GM19035 (cell line): Measurements from ENCODE around the gene LRP1B.

Experiments
- ATAC-seq: cut with Tn5 transposase; IDR thresholded peaks from one replicate; pipeline ENCODE4 v1.9.1; 2021; ENCODE audit not compliant: unreplicated experiment

LRP1B gene

DNA sequence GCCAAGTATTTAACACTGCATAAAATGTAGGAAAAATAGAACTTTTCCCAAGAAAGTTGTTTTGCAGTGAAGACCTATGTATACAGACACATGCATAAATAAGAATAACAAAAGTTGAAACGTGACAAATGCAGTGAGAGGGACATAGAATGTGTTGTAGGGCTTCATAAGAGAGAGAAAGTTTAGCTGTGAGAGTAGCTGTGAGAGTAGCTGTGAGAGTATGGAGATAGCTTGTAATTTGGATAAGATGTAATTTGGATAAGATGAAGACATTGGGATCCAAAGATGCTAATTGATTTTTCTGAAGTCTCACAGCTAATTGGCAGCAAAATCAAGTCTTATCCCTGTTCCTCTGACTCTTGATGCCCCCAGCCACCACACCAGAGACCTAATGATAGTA, 170.9 kb downstream of the LRP1B start:
- ATAC-seq, result no peak

DNA sequence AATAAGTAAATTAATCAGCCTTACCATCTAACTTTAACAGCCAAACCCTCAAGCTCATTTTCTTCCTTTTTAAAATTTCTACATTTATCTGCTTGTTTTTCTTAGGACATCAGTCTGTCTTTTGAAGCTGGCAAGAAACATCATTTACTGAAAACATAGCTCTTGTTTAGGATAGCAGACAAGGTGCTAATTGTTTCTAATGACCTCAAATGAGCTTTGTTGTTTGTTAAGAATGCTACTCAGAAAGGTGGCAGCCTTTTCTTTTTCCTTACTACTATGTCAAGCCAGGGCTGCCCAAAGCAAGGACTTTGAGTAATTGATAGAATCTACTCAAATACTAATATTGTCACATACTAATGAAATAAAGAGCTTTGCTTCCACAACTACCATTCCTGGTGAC, 171.8 kb downstream of the LRP1B start:
- no peak for ATAC-seq

DNA sequence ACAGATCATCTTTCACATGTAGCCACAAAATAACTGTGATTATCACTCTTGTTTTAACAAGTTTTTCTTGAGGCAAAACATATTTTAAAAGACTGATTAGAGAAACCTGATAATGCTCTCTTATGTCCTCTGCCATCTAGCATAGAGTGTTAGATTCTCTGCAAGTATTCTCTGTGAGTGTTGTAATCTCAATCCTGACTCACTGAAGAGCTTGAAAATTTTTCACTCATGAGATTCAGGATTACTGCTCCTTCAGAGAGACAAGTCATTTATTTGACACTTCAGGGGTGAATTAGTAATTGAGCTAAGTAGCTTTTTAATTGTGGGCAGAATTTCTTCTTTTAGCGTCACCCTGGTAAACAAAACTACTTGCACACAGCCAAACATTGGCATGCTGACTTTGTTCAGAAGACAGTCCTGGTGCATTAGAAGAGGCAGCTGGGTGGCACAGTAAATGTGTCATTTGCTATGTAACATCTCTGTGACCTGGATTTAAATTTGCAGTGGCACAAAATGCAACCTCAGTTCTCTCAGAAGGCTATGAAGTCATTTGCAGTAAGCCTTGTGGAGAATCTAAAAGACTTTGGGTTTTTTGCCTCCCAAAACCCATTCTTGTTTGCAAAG, 172.9 kb downstream of the LRP1B start:
- no peak for ATAC-seq

DNA sequence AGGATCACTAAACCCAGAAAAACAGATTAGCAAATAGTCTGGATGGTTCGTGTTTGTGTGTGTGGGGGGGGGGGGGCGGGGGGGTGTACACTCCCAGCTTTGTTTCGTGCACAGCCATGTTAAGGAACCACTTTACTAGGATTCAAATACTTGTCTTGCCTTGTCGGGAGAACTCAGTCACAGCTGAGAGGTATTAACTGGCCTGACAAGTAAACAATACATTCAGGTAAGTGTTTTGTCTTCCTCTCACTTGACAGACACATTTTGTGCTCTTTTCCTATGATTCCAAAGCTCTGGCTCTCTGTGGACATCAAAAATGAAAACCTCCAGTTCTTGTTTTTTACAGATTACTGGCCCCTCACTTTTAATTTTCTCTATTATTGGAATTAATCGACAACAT, 173.5 kb downstream of the LRP1B start:
- ATAC-seq, result no peak

DNA sequence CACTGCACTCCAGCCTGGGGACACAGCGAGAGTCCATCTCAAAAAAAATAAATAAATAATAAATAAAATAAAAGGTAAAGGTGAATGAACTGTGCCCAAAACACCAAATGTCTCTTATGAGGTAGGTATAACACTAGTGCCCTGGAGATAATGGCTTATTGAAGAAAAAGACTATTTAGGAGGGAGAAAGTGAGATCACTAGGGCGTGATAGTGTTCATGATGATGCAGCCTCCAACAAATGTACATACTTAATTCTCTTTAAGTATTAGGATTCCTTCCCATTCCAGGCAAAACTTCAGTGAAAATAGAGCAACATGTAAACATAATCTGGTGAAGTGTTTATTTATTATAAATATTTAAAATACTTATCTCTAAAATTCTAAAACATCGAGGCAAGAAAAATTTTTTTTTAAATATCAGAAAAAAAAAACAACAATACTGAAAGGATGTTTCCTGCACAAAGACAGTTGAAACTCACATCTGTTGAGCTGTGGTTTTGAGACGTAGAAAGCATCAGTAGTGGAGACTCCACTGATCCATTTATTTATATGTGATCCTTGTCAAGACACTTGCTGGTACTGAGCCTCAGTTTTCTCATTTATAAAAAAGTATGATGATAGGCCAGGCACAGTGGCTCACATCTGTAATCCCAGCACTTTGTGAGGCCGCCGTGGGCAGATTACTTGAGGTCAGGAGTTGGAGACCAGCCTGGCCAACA, 183.3 kb downstream of the LRP1B start:
- no peak for ATAC-seq

DNA sequence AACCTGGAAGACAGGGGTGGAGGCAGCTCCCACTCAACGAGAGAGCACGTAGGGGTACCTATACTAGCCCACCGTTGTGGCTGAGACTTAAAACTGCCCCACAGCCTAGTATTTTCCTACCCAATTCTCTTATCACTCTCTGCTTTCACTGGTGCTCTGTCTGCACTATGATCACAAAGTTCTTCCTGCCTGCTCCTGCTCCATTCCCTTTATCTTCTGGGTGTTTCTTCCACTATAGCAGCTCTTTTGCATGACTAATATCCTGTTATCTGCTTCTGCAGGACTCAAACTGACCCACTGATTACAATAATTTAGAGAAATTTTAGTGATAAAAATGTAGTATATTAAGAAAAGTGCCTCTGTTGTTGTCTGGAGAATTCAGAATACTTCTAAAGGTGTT, 184.8 kb downstream of the LRP1B start:
- ATAC-seq, result no peak

DNA sequence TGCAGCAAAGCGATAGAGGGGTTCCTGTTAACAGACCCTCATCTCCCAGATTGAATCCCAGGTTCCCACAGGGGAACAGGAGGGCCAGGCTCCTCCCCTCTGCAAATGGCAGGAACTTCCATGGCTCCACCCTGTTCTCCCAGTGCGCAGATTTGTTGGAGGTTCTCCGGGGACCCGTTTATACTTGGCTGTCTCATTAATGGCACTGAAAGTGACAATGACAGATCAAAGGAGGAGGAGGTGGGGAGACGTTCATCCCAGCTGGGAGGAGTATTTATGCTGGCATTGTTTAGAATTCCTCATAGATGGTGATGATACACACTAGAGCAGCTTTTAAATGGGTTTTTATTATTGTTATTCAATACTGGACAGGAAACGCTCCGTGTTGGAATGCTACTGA, 186.9 kb downstream of the LRP1B start:
- no peak for ATAC-seq

DNA sequence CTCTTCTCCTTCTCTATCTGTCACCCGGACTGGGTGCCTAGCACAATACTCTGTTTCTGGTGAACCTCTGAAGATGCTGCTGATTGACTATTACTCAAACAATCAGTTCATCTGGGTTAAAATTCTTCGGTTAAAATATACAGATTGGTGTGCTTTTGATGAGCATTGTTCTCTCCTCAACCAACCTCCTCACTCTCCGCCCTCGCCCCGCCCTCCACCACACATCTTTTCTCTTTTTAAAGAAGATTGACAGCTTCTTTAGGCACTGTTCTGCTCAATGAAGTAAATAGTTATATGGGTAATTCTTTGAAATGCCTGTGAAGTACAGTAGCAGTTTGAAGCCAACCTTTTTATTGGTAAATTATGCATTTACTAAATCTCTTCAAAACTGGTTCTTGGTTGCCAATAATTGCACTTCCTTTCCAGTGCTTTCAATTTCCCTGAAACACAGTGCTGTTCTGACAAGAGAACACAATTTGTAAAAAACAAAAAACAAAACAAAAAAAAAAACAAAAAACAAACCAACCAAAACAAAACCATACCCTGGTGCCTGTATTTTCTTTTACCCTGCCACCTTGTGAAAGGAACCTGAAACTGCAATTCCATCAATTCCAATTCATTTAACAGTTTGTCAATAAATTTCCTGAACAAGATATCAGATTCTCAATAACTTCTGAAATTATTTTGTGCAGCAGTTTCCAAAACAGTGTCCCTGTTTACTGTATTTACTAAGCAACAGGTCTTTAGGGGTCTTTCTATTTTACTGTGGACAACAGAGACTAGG, 188.6 kb downstream of the LRP1B start:
- no peak for ATAC-seq

DNA sequence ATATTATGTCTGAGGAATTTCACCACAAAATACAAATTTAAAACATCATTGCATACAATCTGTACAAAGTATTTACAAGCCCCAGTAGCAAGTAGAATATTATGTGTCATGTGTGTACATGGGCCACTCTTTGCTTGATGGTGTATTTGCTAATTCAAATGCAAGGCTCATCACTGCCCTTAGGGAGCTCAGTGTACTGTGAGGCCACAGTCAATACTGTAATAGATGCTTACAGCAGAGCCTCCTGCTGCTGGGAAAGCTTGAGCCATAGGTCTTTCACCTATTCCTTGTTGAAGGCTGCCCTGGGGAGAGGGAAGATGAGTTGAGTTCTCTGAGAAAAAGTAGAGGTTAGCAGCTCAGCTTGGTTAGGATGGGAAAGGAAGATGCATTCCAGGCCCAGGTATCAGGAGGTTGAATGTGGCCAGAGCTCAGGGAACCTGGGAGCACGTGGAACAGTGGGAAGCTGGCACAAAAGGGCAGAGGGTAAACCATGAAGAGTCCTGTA, 189.6 kb downstream of the LRP1B start:
- ATAC-seq, result no peak

DNA sequence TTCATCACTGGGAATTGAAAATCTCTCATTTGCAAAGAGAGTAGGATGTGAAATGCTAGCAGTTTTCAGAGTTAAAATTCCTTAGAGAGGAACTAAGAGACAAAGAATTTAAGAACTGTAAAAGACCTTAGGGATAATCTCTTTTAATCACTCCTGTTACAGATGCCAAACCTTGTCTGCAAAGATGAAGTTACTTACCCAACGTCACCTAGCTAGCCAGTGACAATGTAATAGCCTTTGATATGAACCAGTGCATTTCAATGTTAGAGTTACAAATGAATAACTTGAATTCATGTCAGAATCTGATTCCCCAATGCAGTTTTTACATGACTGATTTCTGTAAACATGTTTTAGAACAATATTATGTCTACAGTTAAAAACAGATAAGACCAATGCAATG, 190.1 kb downstream of the LRP1B start:
- no peak for ATAC-seq

DNA sequence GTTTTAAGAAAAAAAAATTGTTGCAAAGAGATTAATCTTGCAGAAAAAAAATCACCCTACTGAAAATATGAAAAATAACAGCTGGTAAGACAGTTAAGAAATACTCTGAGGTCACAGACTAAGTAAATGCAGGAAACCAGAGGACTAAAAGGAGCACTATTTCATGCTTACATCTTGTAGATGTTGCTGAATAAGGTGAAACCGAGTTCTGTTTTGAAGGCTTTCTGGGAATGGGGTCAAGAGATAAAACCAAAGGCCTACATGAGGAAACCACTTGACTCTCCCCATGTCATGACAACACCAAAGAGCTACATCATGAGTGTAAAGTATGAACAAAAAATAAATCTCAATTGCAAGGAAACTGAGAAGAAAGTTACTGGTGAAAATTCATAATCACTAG, 197.6 kb downstream of the LRP1B start:
- no peak for ATAC-seq

DNA sequence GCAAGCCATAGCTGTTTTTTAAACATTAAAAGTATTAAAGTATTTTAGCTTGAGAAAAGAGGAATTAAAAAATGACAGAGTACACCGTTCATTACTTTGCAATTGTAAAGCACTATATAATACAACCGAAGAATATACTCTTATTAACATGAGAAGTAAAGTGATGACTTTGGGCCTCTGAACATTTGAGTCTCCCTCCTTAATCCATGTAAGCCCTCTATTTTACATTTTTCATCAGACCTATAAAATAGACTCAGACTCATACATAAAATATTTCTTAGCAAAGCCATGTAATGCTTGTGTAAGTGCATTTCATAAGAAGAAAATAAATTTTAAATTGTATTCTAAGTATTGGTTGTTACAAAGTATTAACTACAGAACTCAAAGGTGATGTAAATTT, 198.6 kb downstream of the LRP1B start:
- no peak for ATAC-seq

DNA sequence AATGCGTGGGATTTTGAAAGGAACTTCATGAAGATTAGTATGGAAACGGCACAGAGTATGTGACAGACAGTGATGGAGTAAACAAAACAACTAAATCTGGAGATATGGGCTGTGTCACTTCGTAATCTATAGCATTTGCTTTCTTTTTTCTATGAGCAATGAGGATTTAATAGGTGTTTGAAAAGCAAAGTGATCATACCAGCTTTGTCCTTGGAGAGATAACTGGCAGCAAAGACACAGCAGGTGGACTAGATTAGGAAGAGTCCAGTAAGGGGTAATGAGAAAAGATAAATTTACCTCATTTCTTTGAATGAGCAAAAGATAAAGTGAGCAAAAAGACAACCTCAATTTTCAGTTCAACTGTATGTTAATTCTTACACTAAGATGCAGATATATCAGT, 199.0 kb downstream of the LRP1B start:
- no peak for ATAC-seq

DNA sequence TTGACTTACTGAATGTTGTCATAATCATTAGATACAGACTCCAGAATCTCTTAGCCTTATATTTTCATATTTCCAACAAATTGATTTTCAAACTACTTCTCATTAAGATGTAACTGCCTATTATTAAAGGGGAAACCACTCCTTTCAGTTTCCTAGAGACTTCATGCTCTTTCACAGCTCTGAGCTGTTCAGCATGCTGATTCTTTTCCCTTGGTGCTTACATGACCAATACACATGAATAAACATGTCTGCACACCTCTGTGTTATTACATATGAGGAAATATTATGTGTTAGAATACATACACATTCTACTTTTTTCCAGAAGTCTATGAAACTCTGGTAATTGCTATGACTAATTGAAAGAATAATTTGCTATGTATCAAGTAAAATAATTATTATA, 200.0 kb downstream of the LRP1B start:
- ATAC-seq, result no peak

DNA sequence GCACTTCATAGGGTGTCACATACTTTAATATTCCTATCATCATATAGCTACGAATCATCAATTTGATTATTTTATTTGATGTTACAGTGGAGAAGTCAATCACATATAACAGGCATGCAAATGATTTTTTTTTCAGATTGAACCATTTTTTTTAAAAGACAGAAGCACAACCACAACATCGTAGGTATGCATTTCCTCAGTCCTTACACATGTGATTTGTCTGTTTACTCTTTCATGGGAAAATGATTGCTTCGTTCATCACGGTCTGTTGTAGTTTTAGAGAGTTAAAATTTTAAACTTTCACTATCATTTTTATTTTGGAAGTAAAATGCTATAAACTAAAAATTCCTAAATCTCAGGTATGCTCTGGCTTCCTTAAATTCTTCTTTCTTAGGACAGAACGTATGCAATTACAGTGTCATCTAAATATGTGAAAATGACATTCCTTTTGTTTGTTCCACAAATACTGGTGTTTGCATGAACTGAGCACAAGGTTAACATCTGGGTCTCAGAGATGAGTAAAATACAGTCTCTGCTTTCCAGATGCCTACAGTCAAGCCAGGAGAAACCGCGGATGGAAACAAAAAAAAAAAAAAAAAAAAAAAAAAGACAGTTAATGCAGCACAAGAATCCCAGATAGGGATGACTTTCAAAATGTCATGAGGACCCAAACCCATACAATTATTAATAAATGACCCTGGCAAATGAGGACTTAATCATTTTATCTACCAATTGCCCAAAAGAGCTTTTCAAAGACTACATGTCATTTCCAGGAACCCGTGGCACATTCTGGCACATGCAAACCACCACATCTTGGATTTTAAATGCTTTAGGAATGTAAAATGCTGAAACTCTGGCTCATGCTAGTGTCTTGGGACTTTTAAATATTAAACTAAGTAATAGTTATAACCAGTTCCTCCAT, 201.2 kb downstream of the LRP1B start:
- ATAC-seq, result no peak

DNA sequence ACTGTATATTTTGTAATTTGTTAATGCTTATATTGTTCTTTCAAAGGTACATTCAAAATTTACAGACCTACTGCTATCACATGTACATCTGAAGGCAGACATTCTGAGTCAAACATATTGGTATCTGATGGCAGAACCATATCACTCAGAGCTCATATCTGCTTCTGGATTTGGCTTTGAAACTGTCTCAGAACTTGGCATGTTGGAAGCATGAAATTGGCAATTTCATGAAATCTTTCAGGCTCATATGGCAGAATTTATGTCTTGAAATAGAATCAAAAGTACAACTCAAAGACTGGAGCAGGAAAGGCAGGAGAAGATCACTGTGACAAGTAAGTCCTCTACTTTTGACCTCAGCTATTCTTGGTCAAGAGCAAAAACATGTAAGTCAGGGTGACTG, 202.3 kb downstream of the LRP1B start:
- ATAC-seq, result no peak

DNA sequence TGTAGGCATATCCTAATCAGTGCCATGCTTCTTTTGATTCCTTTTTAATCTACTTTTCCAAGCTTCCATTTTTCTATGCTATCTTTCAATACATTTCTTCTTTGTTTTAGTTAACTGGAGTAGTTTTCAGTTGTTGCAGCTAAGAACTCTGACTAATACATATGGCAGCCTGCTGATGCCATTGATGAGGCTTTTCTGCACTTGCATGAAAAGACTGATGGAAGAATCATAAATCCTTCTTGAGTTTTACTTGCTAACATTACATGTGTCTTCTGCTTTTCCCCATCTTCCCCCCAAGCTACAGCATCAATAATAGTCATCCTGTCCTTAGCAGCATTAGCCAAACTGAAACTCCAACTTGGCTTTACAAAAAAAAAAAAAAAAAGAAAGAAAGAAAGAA, 203.3 kb downstream of the LRP1B start:
- no peak for ATAC-seq

DNA sequence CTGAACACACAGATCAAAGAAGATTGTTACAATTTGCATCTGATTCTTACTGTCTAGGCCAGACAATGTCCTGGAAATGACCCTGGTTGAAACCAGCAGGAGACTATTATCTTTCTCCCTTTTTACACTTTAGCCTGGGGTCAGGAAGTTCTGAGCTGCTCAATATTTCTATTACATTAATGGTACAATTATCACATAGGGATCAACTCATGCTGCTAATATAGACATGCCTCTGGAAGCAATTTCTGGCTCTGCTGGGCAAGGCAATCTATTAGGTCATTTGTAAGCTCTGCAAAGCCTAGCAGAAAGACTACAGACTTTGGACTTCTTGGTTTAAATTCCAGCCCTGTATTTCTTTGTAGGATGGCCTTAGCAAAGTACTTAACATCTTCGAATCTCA, 205.3 kb downstream of the LRP1B start:
- no peak for ATAC-seq

DNA sequence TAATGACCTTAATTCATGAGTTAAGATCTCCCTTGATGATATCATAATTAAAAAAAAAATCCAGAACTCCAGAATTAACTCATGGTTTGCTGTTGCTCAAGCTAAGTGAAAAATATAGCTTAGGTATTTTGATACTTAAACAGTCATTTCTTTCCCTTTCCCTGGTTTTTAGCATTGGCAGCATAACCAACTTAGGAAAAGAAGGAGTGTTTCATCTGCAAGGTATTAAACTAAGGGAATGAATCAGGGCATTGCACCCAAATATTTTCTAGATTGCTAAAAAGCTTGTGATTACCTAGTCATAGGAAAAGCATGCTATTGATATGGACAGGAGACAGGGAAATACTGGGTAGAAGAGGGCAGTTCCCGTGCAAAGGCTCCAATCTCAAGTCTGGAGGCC, 207.2 kb downstream of the LRP1B start:
- ATAC-seq, result no peak

DNA sequence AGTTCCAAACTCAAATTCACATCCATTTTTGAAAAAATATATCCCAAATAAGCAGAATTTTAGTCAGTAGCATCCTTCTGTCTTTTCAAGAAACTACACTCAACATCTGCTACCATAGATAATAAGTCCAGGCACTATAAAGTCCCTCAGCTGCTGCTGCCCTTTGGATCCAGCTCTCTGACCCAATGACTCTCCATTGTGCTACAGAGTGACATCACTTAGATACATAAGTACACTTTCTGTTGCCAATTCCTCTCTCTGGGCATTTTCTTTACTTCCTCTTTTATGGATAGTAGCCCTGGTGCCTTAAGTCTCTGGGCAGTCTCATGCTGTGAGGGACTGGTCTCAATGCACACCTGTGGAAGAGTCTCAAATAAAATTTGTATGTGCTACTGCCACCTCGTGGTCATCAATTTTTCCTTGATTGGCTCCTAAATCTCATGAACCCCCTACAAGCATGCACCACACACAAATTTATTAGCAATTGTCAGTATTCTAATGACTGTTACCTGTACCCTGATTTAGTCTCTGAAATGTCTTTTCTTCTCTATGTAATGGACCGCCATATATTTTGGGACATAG, 219.2 kb downstream of the LRP1B start:
- peak; percentile 87 for ATAC-seq

DNA sequence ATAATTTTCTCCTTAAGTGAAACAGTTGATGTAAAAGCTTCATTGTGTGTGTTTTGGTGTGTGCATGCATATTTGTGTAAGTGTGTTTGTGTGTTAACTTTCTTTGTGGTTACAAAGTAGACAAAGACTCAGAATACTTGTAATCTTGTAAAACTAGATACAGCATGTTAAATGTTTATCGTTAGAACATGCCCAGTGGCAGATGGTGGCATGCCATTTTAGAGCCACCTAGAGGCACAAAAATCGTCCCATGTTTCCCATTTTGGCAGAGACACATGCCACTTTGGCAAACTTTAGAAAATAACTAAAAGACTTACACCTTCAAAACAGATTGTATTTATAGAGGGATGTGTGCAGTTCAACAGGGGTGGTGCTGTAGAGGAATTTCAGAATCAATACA, 224.1 kb downstream of the LRP1B start:
- ATAC-seq, result no peak
